ENCODE measurements around the gene MINDY4B.

MINDY4B gene

GRCh38 chr3:150905339-150905738 lies at the start of gene MINDY4B:
Gene MINDY4B (minus strand): TSS chr3:150905439. CDS start chr3:150905439, 0 bp downstream.
- no peak for DNase-seq (ENCODE audit: low read depth, low spot score)

- DNase-seq (ENCODE audit: low read depth, low spot score) = no peak
These were observed 46.7 kb upstream of the MINDY4B start for GRCh38 chr3:150951923-150952322.

- no peak for DNase-seq (ENCODE audit: low read depth, low spot score)
These were observed 40.2 kb upstream of the MINDY4B start for GRCh38 chr3:150945226-150946032.

- DNase-seq (ENCODE audit: low read depth, low spot score) = no peak
These were observed 37.0 kb upstream of the MINDY4B start for GRCh38 chr3:150942221-150942620.

- no peak for DNase-seq (ENCODE audit: low read depth, low spot score)
These were observed 31.5 kb upstream of the MINDY4B start for GRCh38 chr3:150936693-150937092.

GRCh38 chr3:150933473-150933995 lies 28.3 kb upstream of the MINDY4B start:
- no peak for DNase-seq (ENCODE audit: low read depth, low spot score)

- DNase-seq (ENCODE audit: low read depth, low spot score) = no peak
These were observed 26.5 kb upstream of the MINDY4B start for GRCh38 chr3:150931745-150932144.

- no peak for DNase-seq (ENCODE audit: low read depth, low spot score)
These were observed 25.6 kb upstream of the MINDY4B start for GRCh38 chr3:150930839-150931238.

GRCh38 chr3:150928234-150928633 lies 23.0 kb upstream of the MINDY4B start:
- no peak for DNase-seq (ENCODE audit: low read depth, low spot score)

- DNase-seq (ENCODE audit: low read depth, low spot score) = no peak
These were observed 21.1 kb upstream of the MINDY4B start for GRCh38 chr3:150926328-150926727.

GRCh38 chr3:150925751-150926201 lies 20.5 kb upstream of the MINDY4B start:
- peak; percentile 79 for DNase-seq (ENCODE audit: low read depth, low spot score)

GRCh38 chr3:150922611-150923010 lies 17.4 kb upstream of the MINDY4B start:
- peak; percentile 39 for DNase-seq (ENCODE audit: low read depth, low spot score)

- no peak for DNase-seq (ENCODE audit: low read depth, low spot score)
These were observed 16.0 kb upstream of the MINDY4B start for GRCh38 chr3:150921209-150921608.

GRCh38 chr3:150920236-150920635 lies 15.0 kb upstream of the MINDY4B start:
- no peak for DNase-seq (ENCODE audit: low read depth, low spot score)

- DNase-seq (ENCODE audit: low read depth, low spot score) = no peak
These were observed 12.7 kb upstream of the MINDY4B start for GRCh38 chr3:150917951-150918350.

- DNase-seq (ENCODE audit: low read depth, low spot score) = no peak
These were observed 8.1 kb upstream of the MINDY4B start for GRCh38 chr3:150913133-150913922.

GRCh38 chr3:150912501-150912900 lies 7.3 kb upstream of the MINDY4B start:
- DNase-seq (ENCODE audit: low read depth, low spot score) = no peak

- no peak for DNase-seq (ENCODE audit: low read depth, low spot score)
These were observed 6.5 kb upstream of the MINDY4B start for GRCh38 chr3:150911771-150912170.

GRCh38 chr3:150906461-150906860 lies 1.2 kb upstream of the MINDY4B start:
- DNase-seq (ENCODE audit: low read depth, low spot score) = no peak

GRCh38 chr3:150905746-150906145 lies 507 bp upstream of the MINDY4B start:
- no peak for DNase-seq (ENCODE audit: low read depth, low spot score)

GRCh38 chr3:150902988-150903387 lies 2.3 kb downstream of the MINDY4B start:
- no peak for DNase-seq (ENCODE audit: low read depth, low spot score)

- DNase-seq (ENCODE audit: low read depth, low spot score) = no peak
These were observed 3.4 kb downstream of the MINDY4B start for GRCh38 chr3:150901793-150902192.
